Tibial nerve (tissue), 3 donors: Measurements from ENCODE around the gene CEP128.

ENCODE experiments used
- CTCF ChIP-seq, 5 experiments: fragments of 200-600 bp in 3 of 5; fragments of 450-650 bp in 2 of 5; sonication (generic) in 3 of 5; IDR thresholded peaks; one replicate each; pipeline ENCODE4 v1.5.1; 2016 to 2019; ENCODE audit warnings: antibody characterized with exemption in 5 of 5, mild to moderate bottlenecking in 3 of 5, moderate library complexity in 2 of 5
- POLR2A ChIP-seq, 2 donors: fragments of 450-650 bp; IDR thresholded peaks; one replicate each; pipeline ENCODE4 v1.6.1; 2017; ENCODE audit warnings: antibody characterized with exemption in 2 of 2, mild to moderate bottlenecking in 2 of 2, moderate library complexity in 2 of 2

DNA sequence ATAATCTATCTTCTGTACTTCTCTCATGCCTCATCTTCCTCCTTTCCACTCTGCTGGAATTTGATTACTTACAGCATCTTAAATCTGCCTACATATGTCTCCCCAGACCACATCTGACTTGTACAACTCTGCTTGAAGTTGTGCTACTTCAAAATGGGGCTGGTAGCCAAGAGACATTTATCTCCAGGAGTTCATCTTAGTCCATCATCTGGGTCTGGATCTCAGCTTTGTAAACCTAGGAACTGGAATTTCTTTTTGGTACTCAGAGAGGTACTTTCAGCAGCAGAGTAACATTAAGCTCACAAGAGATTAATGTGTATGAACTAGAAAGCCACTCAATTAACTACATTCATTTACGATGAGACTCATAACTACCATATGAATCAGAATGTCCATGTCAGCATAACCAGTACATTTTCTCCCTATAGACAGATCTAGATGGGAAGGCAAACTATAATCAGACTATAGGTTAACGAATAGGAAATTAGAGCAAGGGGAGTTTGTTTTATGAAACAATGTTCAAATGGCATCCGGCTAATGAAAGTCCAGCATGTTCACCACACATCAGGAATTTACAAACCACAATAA is 178.8 kb downstream of the CEP128 start:
- TF ChIP-seq CTCF (IDR thresholded peaks at IDR 0.05) (no peak), POLR2A (IDR thresholded peaks at IDR 0.05) (no peak)
